Thyroid gland (tissue), 4 donors: Measurements from ENCODE around the gene PRICKLE4.

Experiments
- POLR2A ChIP-seq, 2 donors: fragments of 450-650 bp; IDR thresholded peaks; one replicate each; pipeline ENCODE4 v1.6.1; 2017; ENCODE audit warnings: antibody characterized with exemption in 2 of 2, mild to moderate bottlenecking in 2 of 2, moderate library complexity in 1 of 2
- TF ChIP-seq, protein P1 (sequence below), 6 experiments: fragments of 200-600 bp in 3 of 6; fragments of 450-650 bp in 3 of 6; sonication (generic) in 3 of 6; IDR thresholded peaks; one replicate each; pipeline ENCODE4 v1.5.1; 2016 to 2019; ENCODE audit warnings: antibody characterized with exemption in 6 of 6, mild to moderate bottlenecking in 2 of 6, inconsistent platforms in 1 of 6, moderate library complexity in 1 of 6

DNA sequence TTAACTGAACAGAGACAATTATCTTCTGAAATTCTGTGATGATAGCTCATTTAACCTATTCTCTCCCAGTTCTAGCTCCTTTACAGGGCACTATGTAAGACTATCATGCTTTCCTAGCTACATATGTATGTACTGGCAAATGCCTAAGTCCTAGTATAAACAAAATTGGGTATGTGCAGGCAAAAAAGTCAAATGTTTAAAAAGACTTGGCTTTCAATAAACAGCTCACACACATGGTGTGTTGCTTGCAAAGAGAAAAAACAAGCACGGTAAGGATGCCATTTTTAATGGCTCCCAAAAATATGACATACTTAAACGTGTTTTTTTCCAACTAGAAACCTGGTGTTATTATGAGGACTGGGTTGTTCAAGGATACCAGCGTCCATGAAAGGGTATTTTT lies 51.7 kb downstream of the PRICKLE4 start:
- TF ChIP-seq, protein P1, sequence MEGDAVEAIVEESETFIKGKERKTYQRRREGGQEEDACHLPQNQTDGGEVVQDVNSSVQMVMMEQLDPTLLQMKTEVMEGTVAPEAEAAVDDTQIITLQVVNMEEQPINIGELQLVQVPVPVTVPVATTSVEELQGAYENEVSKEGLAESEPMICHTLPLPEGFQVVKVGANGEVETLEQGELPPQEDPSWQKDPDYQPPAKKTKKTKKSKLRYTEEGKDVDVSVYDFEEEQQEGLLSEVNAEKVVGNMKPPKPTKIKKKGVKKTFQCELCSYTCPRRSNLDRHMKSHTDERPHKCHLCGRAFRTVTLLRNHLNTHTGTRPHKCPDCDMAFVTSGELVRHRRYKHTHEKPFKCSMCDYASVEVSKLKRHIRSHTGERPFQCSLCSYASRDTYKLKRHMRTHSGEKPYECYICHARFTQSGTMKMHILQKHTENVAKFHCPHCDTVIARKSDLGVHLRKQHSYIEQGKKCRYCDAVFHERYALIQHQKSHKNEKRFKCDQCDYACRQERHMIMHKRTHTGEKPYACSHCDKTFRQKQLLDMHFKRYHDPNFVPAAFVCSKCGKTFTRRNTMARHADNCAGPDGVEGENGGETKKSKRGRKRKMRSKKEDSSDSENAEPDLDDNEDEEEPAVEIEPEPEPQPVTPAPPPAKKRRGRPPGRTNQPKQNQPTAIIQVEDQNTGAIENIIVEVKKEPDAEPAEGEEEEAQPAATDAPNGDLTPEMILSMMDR (IDR thresholded peaks at IDR 0.05): no peak
- no peak for TF ChIP-seq POLR2A (IDR thresholded peaks at IDR 0.05)
